ENCODE measurements around the gene PHACTR4.

DNA sequence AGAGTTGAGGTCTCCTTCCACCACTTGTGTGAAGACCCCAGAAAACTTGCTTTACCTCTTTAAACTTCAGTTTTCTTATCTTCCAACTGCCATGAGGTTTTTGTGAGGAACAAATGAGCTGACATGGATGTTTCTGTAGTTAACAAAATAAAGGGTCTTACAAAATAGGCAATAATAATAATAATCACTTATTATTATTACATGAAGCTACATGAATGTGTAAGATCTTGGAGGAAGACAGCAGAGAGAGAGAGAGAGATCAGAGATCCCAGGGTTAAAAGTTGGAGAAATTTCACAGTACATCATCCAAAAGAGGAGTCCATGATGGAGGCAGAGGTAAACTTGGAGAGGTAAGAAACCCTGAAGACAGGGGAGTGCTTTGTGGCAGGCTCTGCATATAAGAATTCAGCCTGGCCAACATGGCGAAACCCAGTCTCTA is 147.0 kb downstream of the PHACTR4 start:
- TF ChIP-seq RB1 (IDR thresholded peaks at IDR 0.05; ENCODE audit: borderline replicate concordance) (no peak), YBX1 (IDR thresholded peaks at IDR 0.05) (no peak), STAT1 (conservative IDR thresholded peaks at IDR 0.05) (no peak), SMARCA5 (IDR thresholded peaks at IDR 0.05) (no peak), POLR2A (IDR thresholded peaks at IDR 0.05; ENCODE audit: low read depth, low read length) (no peak), SIX5 (IDR thresholded peaks at IDR 0.05; ENCODE audit: low read depth, low read length, severe bottlenecking) (no peak), EZH2 (IDR thresholded peaks at IDR 0.05; ENCODE audit: borderline replicate concordance, control insufficient read depth, low read depth, low read length) (no peak), NFXL1 (IDR thresholded peaks at IDR 0.05; ENCODE audit: borderline replicate concordance) (no peak), NRF1 (conservative IDR thresholded peaks at IDR 0.05; ENCODE audit: low read depth, low read length) (no peak), CEBPB (IDR thresholded peaks at IDR 0.05; ENCODE audit: borderline replicate concordance in 1 of 2, low read depth in 2 of 2, low read length in 2 of 2) (no peak), FOXM1 (IDR thresholded peaks at IDR 0.05; ENCODE audit: low read depth, low read length) (no peak)
- TF ChIP-seq, protein P1, sequence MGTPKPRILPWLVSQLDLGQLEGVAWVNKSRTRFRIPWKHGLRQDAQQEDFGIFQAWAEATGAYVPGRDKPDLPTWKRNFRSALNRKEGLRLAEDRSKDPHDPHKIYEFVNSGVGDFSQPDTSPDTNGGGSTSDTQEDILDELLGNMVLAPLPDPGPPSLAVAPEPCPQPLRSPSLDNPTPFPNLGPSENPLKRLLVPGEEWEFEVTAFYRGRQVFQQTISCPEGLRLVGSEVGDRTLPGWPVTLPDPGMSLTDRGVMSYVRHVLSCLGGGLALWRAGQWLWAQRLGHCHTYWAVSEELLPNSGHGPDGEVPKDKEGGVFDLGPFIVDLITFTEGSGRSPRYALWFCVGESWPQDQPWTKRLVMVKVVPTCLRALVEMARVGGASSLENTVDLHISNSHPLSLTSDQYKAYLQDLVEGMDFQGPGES (IDR thresholded peaks at IDR 0.05), result no peak
